Tongue (tissue), 2 donors: ENCODE results near the gene INPP4A. TPM values are rescaled to one million over a fixed set of nuclear protein-coding genes. Genes with fewer than 3 reads are reported as not detected.

Source experiments
- DNase-seq: peaks from one replicate; pipeline ENCODE4 v3.0.0-alpha.2; 2015
- total RNA-seq: library from RNA; depleted of rRNA; stranded (reverse); fragments of >200 nt; gene quantifications from one replicate; pipeline ENCODE4 v1.2.3, GENCODE V29; 2014

INPP4A gene
- total RNA-seq, 1 donor from 2014 or later: 26.1 TPM

GRCh38 chr2:98438190-98439133 is 6.2 kb upstream of the INPP4A start:
- no peak for DNase-seq

- no peak for DNase-seq
Observed at GRCh38 chr2:98441706-98442450, 2.8 kb upstream of the INPP4A start.

GRCh38 chr2:98442488-98442887 is 2.2 kb upstream of the INPP4A start:
- DNase-seq: no peak

- peak; percentile 30 for DNase-seq
Observed at GRCh38 chr2:98445177-98445682, 572 bp downstream of the INPP4A start.

GRCh38 chr2:98445683-98446581 is 1.3 kb downstream of the INPP4A start:
- DNase-seq: no peak

- DNase-seq: no peak
Observed at GRCh38 chr2:98446850-98447249, 2.2 kb downstream of the INPP4A start.

GRCh38 chr2:98448441-98449145 is 3.9 kb downstream of the INPP4A start:
- no peak for DNase-seq

GRCh38 chr2:98452396-98453027 is 7.9 kb downstream of the INPP4A start:
- no peak for DNase-seq

GRCh38 chr2:98453083-98453482 is 8.4 kb downstream of the INPP4A start:
- DNase-seq: no peak

GRCh38 chr2:98453531-98453930 is 8.9 kb downstream of the INPP4A start:
- no peak for DNase-seq

- DNase-seq: no peak
Observed at GRCh38 chr2:98454073-98454472, 9.4 kb downstream of the INPP4A start.

- DNase-seq: no peak
Observed at GRCh38 chr2:98454500-98455235, 10.0 kb downstream of the INPP4A start.

- no peak for DNase-seq
Observed at GRCh38 chr2:98455494-98455976, 10.9 kb downstream of the INPP4A start.

GRCh38 chr2:98457045-98457696 is 12.5 kb downstream of the INPP4A start:
- DNase-seq: no peak

GRCh38 chr2:98458207-98458606 is 13.5 kb downstream of the INPP4A start:
- no peak for DNase-seq

GRCh38 chr2:98458667-98459380 is 14.2 kb downstream of the INPP4A start:
- DNase-seq: no peak

- no peak for DNase-seq
Observed at GRCh38 chr2:98459496-98460175, 15.0 kb downstream of the INPP4A start.
